Central memory CD8-positive, alpha-beta T cell (primary cell): ENCODE data around the gene PRKX.
"Not testable (repeated sequence)": the region's sequence is repeated elsewhere in the genome, so short reads cannot be mapped to it uniquely, and the experiment has no call there.

Experiments
- ATAC-seq: fragments of 150-1000 bp; cut with Tn5 transposase; replicated peaks from 2 replicates; pipeline ENCODE4 v1.10.0; 2022; ENCODE audit warnings: mild to moderate bottlenecking, moderate FRiP score, moderate number of reproducible peaks; ENCODE audit not compliant: poor library complexity, severe bottlenecking; ENCODE audit errors: extremely low read depth
- DNase-seq, 2 donors: peaks; one replicate each; pipeline ENCODE4 v3.0.0; 2021; ENCODE audit warnings: low spot score in 2 of 2
- H3K27ac Mint-ChIP-seq: one replicate; pipeline ENCODE4 v1.8.0; 2022; ENCODE audit warnings: low read depth, mild to moderate bottlenecking, moderate library complexity, mixed read lengths
- H3K27me3 Mint-ChIP-seq: one replicate; pipeline ENCODE4 v1.8.0; 2022; ENCODE audit warnings: mixed read lengths
- H3K36me3 Mint-ChIP-seq: one replicate; pipeline ENCODE4 v1.8.0; 2022; ENCODE audit warnings: mild to moderate bottlenecking, moderate library complexity, mixed read lengths; ENCODE audit not compliant: insufficient read depth
- H3K4me1 Mint-ChIP-seq: one replicate; pipeline ENCODE4 v1.8.0; 2022; ENCODE audit warnings: mixed read lengths
- H3K4me3 Mint-ChIP-seq: one replicate; pipeline ENCODE4 v1.8.0; 2022; ENCODE audit warnings: mild to moderate bottlenecking, moderate library complexity, mixed read lengths
- H3K9me3 Mint-ChIP-seq: one replicate; pipeline ENCODE4 v1.8.0; 2022; ENCODE audit warnings: mixed read lengths

The PRKX gene

GRCh38 chrX:3581609-3582108, 131.8 kb downstream of the PRKX start:
- Mint-ChIP-seq H3K4me1 (peaks cover 18% of the 10 kb centered on the region), H3K36me3 (peaks cover 2% of the 10 kb centered on the region), H3K27me3 (no peaks in the 10 kb centered on the region), H3K9me3 (no peaks in the 10 kb centered on the region), H3K27ac (no peak overlapping the region), H3K4me3 (no peak overlapping the region)
- ATAC-seq (no peak), DNase-seq (no peak)

GRCh38 chrX:3577551-3577950, 135.9 kb downstream of the PRKX start:
- DNase-seq = no peak
- Mint-ChIP-seq H3K27me3 (no peaks in the 10 kb centered on the region), H3K4me3 (no peak overlapping the region), H3K4me1 (no peaks in the 10 kb centered on the region), H3K9me3 (no peaks in the 10 kb centered on the region), H3K36me3 (no peaks in the 10 kb centered on the region), H3K27ac (no peak overlapping the region)
- no peak for ATAC-seq

- Mint-ChIP-seq H3K36me3 (no peaks in the 10 kb centered on the region), H3K4me3 (no peak overlapping the region), H3K27ac (no peak overlapping the region), H3K9me3 (no peaks in the 10 kb centered on the region), H3K27me3 (no peaks in the 10 kb centered on the region), H3K4me1 (no peaks in the 10 kb centered on the region)
- DNase-seq = no peak
- ATAC-seq = no peak
Observed at GRCh38 chrX:3576886-3577501, 136.5 kb downstream of the PRKX start.

GRCh38 chrX:3567686-3568085, 145.8 kb downstream of the PRKX start:
- Mint-ChIP-seq H3K36me3 (no peaks in the 10 kb centered on the region), H3K27ac (no peak overlapping the region), H3K4me3 (no peak overlapping the region), H3K27me3 (no peaks in the 10 kb centered on the region), H3K9me3 (no peaks in the 10 kb centered on the region), H3K4me1 (no peaks in the 10 kb centered on the region)
- ATAC-seq (no peak), DNase-seq (no peak)

- H3K36me3 Mint-ChIP-seq = no peaks in the 10 kb centered on the region
- H3K27me3 Mint-ChIP-seq = peaks cover 7% of the 10 kb centered on the region
- ATAC-seq (no peak), DNase-seq (no peak)
- no peaks in the 10 kb centered on the region for H3K4me1 Mint-ChIP-seq
- H3K9me3 Mint-ChIP-seq = no peaks in the 10 kb centered on the region
- H3K4me3 Mint-ChIP-seq = no peak overlapping the region
- H3K27ac Mint-ChIP-seq = no peak overlapping the region
Observed at GRCh38 chrX:3563451-3563850, 150.0 kb downstream of the PRKX start.

GRCh38 chrX:3560010-3560409, 153.4 kb downstream of the PRKX start:
- H3K4me1 Mint-ChIP-seq, H3K4me3 Mint-ChIP-seq, DNase-seq, H3K9me3 Mint-ChIP-seq, H3K36me3 Mint-ChIP-seq, ATAC-seq, H3K27ac Mint-ChIP-seq, H3K27me3 Mint-ChIP-seq: not testable (repeated sequence)
